ENCODE measurements around the gene ZNF41.

The ZNF41 gene

GRCh38 chrX:47447607-47448006 lies 35.4 kb downstream of the ZNF41 start:
- TF ChIP-seq TAF1 (IDR thresholded peaks at IDR 0.05; ENCODE audit: borderline replicate concordance, insufficient read depth, low read length) (no peak), SIN3A (IDR thresholded peaks at IDR 0.05; ENCODE audit: borderline replicate concordance, insufficient read depth, low read length) (no peak), FOXP2 (optimal IDR thresholded peaks at IDR 0.05; ENCODE audit: borderline replicate concordance, extremely low read depth, extremely low read length, insufficient read depth) (no peak), REST (IDR thresholded peaks at IDR 0.05; ENCODE audit: insufficient read depth in 1 of 2, low read depth in 2 of 2, low read length in 2 of 2) (no peak)

GRCh38 chrX:47446971-47447370 lies 36.1 kb downstream of the ZNF41 start:
- TF ChIP-seq REST (IDR thresholded peaks at IDR 0.05; ENCODE audit: insufficient read depth in 1 of 2, low read depth in 2 of 2, low read length in 2 of 2) = no peak
- no peak for TF ChIP-seq POLR2AphosphoS5 (IDR thresholded peaks at IDR 0.05; ENCODE audit: low read depth, low read length)
- no peak for TF ChIP-seq SIN3A (IDR thresholded peaks at IDR 0.05; ENCODE audit: borderline replicate concordance, insufficient read depth, low read length)
- no peak for TF ChIP-seq FOXP2 (optimal IDR thresholded peaks at IDR 0.05; ENCODE audit: borderline replicate concordance, extremely low read depth, extremely low read length, insufficient read depth)
- TF ChIP-seq TAF1 (IDR thresholded peaks at IDR 0.05; ENCODE audit: borderline replicate concordance, insufficient read depth, low read length) = no peak

GRCh38 chrX:47446431-47446830 lies 36.6 kb downstream of the ZNF41 start:
- no peak for TF ChIP-seq REST (IDR thresholded peaks at IDR 0.05; ENCODE audit: insufficient read depth in 1 of 2, low read depth in 2 of 2, low read length in 2 of 2)
- no peak for TF ChIP-seq FOXP2 (optimal IDR thresholded peaks at IDR 0.05; ENCODE audit: borderline replicate concordance, extremely low read depth, extremely low read length, insufficient read depth)
- TF ChIP-seq TAF1 (IDR thresholded peaks at IDR 0.05; ENCODE audit: borderline replicate concordance, insufficient read depth, low read length) = no peak
- no peak for TF ChIP-seq POLR2AphosphoS5 (IDR thresholded peaks at IDR 0.05; ENCODE audit: low read depth, low read length)
- no peak for TF ChIP-seq SIN3A (IDR thresholded peaks at IDR 0.05; ENCODE audit: borderline replicate concordance, insufficient read depth, low read length)

- TF ChIP-seq SIN3A (IDR thresholded peaks at IDR 0.05; ENCODE audit: borderline replicate concordance, insufficient read depth, low read length) = no peak
- no peak for TF ChIP-seq FOXP2 (optimal IDR thresholded peaks at IDR 0.05; ENCODE audit: borderline replicate concordance, extremely low read depth, extremely low read length, insufficient read depth)
- TF ChIP-seq REST (IDR thresholded peaks at IDR 0.05; ENCODE audit: insufficient read depth in 1 of 2, low read depth in 2 of 2, low read length in 2 of 2) = no peak
- TF ChIP-seq POLR2AphosphoS5 (IDR thresholded peaks at IDR 0.05; ENCODE audit: low read depth, low read length) = no peak
- no peak for TF ChIP-seq TAF1 (IDR thresholded peaks at IDR 0.05; ENCODE audit: borderline replicate concordance, insufficient read depth, low read length)
Measured at GRCh38 chrX:47430925-47431324, 52.1 kb downstream of the ZNF41 start.

- no peak for TF ChIP-seq SIN3A (IDR thresholded peaks at IDR 0.05; ENCODE audit: borderline replicate concordance, insufficient read depth, low read length)
- no peak for TF ChIP-seq POLR2AphosphoS5 (IDR thresholded peaks at IDR 0.05; ENCODE audit: low read depth, low read length)
- no peak for TF ChIP-seq FOXP2 (optimal IDR thresholded peaks at IDR 0.05; ENCODE audit: borderline replicate concordance, extremely low read depth, extremely low read length, insufficient read depth)
- no peak for TF ChIP-seq REST (IDR thresholded peaks at IDR 0.05; ENCODE audit: insufficient read depth in 1 of 2, low read depth in 2 of 2, low read length in 2 of 2)
- TF ChIP-seq TAF1 (IDR thresholded peaks at IDR 0.05; ENCODE audit: borderline replicate concordance, insufficient read depth, low read length) = no peak
Measured at GRCh38 chrX:47422444-47422843, 60.6 kb downstream of the ZNF41 start.
